GM19328 (cell line): Measurements from ENCODE around the gene ACOT13.
"Not testable (repeated sequence)": the region's sequence is repeated elsewhere in the genome, so short reads cannot be mapped to it uniquely, and the experiment has no call there.

Source experiments
- ATAC-seq: cut with Tn5 transposase; IDR thresholded peaks from one replicate; pipeline ENCODE4 v1.9.1; 2021; ENCODE audit warnings: mild to moderate bottlenecking, moderate library complexity; ENCODE audit not compliant: unreplicated experiment

ACOT13 gene

GRCh38 chr6:24666641-24667377 is at the start of gene ACOT13, which contains the start of gene TDP2:
ACOT13 (plus strand) TSS chr6:24667077; CDS start chr6:24667264, 187 bp downstream.
TDP2 (minus strand) TSS chr6:24666899; CDS start chr6:24666862, 37 bp downstream.
- peak; percentile 96 for ATAC-seq

DNA sequence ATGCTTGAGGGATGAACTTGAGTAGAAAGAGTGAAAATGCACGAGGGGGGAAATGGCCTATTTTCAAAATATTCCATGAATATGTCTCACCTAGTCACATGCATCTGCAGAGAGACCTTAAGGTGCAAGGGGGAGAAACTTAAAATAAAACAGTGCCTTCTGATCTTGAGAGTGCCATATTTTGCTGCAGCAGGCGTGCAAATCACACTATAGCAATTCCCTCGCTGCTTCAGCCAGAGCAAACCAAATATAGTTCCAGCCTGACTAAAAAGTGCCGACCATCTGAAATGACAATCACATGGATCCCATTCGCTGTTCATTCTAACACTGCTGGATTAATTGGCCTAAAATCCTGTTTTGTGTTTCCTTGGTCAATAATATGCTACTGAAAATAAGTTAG is 47.2 kb upstream of the ACOT13 start:
- ATAC-seq: no peak

DNA sequence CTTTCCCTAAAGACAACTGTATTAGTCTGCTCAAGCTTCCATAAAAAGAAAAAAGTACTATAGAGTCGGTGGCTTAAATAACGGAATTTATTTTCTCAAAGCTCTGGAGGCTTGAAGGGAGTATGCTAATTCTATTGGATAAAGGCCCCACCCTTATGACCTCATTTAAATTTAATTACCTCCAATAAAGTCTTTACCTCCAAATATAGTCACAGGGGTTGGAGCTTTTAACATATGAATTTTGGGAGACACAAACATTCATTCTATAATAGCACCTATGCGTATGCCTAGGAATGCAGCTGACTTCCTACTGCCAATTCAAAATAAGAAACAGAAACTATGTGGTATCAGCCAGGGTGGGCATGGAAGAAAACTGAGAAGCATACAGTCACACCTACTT is 46.2 kb upstream of the ACOT13 start:
- no peak for ATAC-seq

DNA sequence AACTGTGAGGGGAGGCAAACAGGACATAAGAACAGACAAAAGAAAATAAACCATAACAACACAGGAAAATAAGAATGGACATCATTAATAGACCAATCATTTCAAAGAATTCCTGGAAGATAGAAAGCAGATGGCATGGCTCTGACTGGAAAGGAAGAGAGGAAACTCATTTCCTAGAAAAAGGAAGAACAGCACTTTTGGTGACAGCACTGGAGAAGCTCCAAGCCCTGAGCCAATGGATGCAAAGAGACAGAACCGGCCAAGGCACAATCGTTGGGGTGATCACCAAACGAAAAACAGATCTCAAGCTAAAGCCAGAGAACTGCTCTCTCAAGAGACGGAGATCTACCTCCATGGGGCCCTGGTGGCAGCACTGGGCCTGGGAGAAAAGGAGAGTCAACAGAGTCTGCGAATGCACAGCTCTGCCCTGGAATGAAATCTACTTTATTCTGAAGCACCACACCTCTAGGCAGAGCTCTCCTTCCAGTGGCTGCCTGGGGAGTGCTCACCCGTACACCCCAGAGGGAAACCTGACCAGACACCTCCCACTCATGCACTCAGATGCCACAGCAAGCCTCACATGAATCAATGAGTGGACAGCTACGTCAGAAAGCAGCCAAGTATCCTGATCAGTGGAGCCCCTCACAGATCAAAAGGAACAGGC is 45.1 kb upstream of the ACOT13 start:
- ATAC-seq: no peak

DNA sequence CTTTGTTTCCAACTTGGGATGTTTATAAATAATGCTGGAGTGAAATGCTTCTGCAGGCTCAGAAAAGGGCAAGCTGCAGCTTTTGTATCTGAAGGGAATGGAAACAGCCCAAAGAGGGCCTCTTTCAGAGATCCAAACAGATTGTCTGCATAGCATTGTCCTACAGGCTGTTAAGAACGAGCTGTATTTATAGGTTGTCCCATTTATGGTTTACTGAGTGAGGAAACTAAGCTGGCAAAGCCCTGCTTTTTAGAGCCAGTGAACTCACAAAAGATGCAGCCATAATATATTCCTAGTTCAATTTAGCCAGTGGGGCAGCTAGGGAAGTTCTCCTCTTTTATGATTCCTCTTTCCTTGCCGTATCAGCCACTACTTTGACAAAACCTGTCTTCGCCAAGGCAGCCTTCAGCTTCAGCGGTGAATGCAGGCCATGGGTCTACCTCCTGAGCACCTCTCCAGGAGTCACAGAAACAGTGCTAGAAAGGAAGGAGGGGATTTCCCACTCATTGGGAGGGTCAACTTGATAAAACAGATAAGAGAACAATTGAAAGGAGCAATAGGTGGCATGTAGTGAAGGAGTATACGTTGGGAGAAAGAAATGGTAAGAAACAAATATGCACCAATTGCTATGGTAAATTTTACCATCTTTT is 35.9 kb upstream of the ACOT13 start:
- no peak for ATAC-seq

- no peak for ATAC-seq
These were observed 35.2 kb upstream of the ACOT13 start for GRCh38 chr6:24631671-24632070.

GRCh38 chr6:24632573-24632972 is 34.3 kb upstream of the ACOT13 start:
- ATAC-seq: no peak

DNA sequence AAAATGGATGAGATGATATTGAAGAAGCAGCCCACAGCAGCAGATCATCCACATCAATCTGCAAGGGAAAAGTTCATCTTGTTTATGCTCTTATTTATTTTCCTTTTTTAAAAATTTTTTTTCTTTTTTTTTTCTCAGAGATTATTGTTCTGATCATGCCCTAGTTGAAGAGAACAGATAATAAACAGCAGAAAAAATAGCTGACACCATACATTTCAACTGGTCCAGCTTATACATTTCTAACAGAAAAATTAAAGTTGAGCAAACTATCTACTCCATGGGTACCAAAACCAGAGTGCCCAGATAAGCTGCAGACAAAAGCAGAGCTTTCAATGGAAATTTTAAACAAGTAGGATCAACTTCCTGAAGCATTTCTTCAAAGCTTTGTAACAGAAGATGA is 30.2 kb upstream of the ACOT13 start:
- no peak for ATAC-seq

- ATAC-seq: no peak
These were observed 26.7 kb upstream of the ACOT13 start for GRCh38 chr6:24640166-24640565.

- not testable (repeated sequence) for ATAC-seq
These were observed 26.2 kb upstream of the ACOT13 start for GRCh38 chr6:24640631-24641030.

DNA sequence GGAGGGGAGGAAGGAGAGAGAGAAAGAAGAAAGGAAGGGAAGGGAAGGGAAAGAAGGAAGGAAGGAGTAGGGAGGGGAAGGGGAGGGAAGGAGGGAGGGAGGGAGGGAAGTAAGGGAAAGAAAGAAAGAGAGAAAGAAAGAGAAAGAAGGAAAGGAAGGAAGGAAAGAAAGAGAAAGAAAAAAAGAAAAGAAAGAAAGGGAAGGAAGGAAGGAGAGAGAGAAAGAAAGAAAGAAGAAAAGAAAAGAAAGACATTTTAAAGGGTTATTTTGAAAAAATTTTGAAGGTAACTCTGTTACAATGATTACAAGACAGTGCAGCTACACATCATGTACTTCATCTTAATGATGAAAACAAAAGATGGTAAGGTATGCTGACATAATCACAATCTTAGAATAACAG is 24.8 kb upstream of the ACOT13 start:
- no peak for ATAC-seq

- ATAC-seq: no peak
These were observed 23.0 kb upstream of the ACOT13 start for GRCh38 chr6:24643920-24644319.

DNA sequence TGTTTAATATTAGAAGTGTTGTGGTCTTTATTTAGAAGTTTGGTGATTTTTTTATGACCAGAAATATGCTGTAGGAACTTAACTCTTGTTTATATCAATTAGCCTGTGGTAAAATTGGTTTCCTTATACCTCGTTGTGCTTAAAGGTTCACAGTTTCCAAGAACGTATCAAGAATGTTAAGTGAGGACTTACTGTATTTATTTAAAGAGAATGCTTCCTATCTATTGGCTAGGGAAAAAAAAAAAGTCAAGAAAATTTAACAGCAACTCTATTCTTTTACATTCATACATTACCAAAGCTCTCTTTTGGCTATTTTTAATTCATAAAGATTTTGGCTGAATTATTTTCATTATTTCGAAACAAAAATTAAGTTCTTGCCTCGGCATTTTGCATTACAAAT is 22.5 kb upstream of the ACOT13 start:
- no peak for ATAC-seq

DNA sequence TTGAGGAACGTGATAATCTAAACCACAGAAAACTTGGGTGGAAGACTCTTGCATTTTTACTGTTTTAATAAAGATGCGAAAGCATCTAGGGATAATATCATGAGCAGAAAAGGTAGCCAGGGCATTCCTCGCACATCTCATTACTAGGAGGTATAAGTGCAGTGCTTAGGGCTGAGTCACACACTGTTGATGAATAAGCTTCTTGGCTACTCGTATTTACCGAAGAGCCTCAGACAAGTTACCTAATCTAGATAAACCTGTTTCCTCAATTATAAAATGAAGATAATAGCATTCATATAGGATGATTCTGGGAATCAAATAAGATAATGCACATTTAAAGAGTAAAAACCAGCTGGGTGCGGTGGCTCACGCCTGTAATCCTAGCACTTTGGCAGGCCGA is 20.1 kb upstream of the ACOT13 start:
- no peak for ATAC-seq

- ATAC-seq: no peak
These were observed 18.6 kb upstream of the ACOT13 start for GRCh38 chr6:24648276-24648675.

DNA sequence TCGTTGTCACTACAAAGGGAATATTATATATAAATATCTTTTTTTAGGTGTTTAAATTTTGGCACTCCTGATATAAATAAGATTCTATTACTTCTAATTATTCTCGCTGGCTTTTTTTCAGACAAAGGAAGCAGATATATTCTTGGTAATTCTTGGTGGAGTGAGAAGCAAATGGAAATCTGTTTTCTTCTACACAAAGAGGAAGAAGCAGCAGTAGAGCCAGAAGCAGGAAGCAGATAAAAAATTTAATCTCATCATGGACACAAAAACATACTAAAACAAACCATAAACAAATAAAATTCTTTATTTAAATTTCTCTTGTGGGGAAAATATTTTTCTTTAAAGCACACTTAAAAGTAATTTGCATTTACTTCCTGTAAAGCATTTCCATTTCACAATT is 17.2 kb upstream of the ACOT13 start:
- ATAC-seq: no peak

- ATAC-seq: no peak
These were observed 16.5 kb upstream of the ACOT13 start for GRCh38 chr6:24650365-24650764.

DNA sequence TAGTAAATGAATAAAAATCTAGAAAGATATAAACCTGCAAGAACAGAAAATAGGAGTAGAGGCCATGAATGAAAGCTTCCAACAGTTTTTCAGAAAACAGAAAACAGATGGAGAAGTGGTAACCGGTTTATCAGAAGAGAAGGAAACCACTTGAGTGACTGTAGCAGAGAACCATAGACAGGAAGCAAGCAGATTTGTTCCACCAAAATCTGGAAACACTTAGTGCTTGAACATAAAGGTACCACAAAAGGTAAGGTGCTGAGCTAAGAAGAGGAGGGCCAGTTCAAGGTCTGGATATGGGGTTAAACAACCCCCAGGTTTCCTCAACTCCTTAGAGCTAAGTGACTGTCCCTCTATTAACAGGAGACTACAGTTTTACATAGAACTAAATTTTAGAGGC is 11.7 kb upstream of the ACOT13 start:
- ATAC-seq: no peak

- no peak for ATAC-seq
These were observed 8.0 kb upstream of the ACOT13 start for GRCh38 chr6:24658573-24659560.

DNA sequence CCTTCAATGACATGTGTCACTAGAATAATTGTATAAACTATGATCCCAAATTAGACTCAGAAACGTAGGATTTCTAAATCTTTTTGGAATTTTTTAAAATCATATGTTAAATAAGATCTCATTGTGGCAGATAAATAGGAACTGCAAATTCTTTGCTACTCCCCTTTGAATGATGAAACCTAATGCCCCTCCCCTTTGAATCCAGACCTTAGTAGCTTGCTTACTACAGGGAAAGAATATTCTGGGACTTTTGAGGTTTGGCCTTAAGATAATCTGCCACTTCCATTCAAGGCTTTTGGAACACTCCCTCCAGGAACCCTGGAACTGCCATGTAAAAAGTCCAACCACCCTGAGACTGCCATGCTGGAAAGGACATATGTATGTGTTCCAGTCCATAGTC is 7.3 kb upstream of the ACOT13 start:
- ATAC-seq: no peak

DNA sequence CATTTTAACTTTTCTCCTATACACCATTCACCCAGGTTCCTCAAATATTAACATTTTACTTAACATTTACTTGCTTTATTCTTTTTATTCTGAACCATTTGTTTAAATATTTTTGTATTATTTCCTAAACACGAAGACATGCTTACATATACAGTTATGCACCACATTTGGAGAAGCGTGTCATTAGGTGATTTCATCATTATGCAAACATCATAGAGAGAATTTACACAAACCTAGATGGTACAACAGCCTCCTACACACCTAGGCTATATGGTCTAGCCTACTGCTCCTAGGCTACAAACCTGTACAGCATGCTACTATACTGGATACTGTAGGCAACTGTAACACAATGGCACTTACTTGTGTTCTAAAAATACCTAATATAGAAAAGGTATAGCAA is 6.8 kb upstream of the ACOT13 start:
- ATAC-seq: no peak
